NCI-H345 treated with DMSO at 0.1 percent for 48 hours (cell line): ENCODE measurements around the gene ELF3.
"Not testable (repeated sequence)": the region's sequence is repeated elsewhere in the genome, so short reads cannot be mapped to it uniquely, and the experiment has no call there.

Source experiments
- DNase-seq: peaks from one replicate; lab custom pipeline; 2025; ENCODE audit not compliant: unreplicated experiment; lab: John Stamatoyannopoulos, UW

ELF3 gene

GRCh38 chr1:202034149-202034682 is 23.8 kb downstream of the ELF3 start:
- DNase-seq: no peak

GRCh38 chr1:202034683-202035462 is 24.5 kb downstream of the ELF3 start:
- DNase-seq: no peak

- DNase-seq: no peak
Observed at GRCh38 chr1:202036595-202037387, 26.4 kb downstream of the ELF3 start.

- DNase-seq: no peak
Observed at GRCh38 chr1:202037706-202038296, 27.4 kb downstream of the ELF3 start.

- no peak for DNase-seq
Observed at GRCh38 chr1:202038688-202039346, 28.4 kb downstream of the ELF3 start.

- DNase-seq: peak; percentile 75
Observed at GRCh38 chr1:202045705-202046104, 35.3 kb downstream of the ELF3 start.

- peak; percentile 84 for DNase-seq
Observed at GRCh38 chr1:202046227-202046626, 35.8 kb downstream of the ELF3 start.

- no peak for DNase-seq
Observed at GRCh38 chr1:202046748-202047708, 36.6 kb downstream of the ELF3 start.

GRCh38 chr1:202047977-202048376 is 37.6 kb downstream of the ELF3 start:
- DNase-seq: peak; percentile 47

GRCh38 chr1:202049129-202049528 is 38.7 kb downstream of the ELF3 start:
- DNase-seq: no peak

GRCh38 chr1:202054094-202054493 is 43.7 kb downstream of the ELF3 start:
- no peak for DNase-seq

- not testable (repeated sequence) for DNase-seq
Observed at GRCh38 chr1:202054673-202055072, 44.3 kb downstream of the ELF3 start.

- peak; percentile 97 for DNase-seq
Observed at GRCh38 chr1:202056644-202057334, 46.4 kb downstream of the ELF3 start.

GRCh38 chr1:202057335-202057704 is 46.9 kb downstream of the ELF3 start:
- not testable (repeated sequence) for DNase-seq

GRCh38 chr1:202058001-202058908 is 47.9 kb downstream of the ELF3 start:
- no peak for DNase-seq

GRCh38 chr1:202061055-202061454 is 50.7 kb downstream of the ELF3 start:
- DNase-seq: no peak

- not testable (repeated sequence) for DNase-seq
Observed at GRCh38 chr1:202061787-202062186, 51.4 kb downstream of the ELF3 start.

GRCh38 chr1:202062636-202063035 is 52.2 kb downstream of the ELF3 start:
- not testable (repeated sequence) for DNase-seq
